HG02571 (cell line): ENCODE results near the gene MPZL1.

Source experiments
- ATAC-seq: cut with Tn5 transposase; IDR thresholded peaks from one replicate; pipeline ENCODE4 v1.9.1; 2021; ENCODE audit warnings: mild to moderate bottlenecking, moderate library complexity; ENCODE audit not compliant: unreplicated experiment

MPZL1 gene

DNA sequence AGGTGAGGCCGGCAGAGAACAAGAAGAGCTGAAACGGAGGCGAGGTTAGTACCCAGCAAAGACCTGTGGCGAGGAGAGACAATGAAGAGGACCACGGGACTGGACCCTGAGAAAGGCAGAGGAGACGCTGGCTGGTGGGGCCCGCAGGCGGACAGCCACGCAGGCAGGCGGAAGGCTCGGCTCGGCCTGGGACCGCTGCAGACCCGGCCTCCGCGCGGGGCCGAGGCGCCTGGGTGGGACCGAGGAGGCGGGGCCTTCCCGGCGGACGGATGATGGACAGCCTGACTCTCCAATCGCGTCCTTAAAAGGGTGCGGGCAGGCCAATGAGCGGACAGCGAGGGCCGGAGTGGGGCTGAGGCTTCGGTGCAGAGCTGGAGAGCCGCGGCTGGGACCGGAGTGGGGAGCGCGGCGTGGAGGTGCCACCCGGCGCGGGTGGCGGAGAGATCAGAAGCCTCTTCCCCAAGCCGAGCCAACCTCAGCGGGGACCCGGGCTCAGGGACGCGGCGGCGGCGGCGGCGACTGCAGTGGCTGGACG is at the start of gene MPZL1:
TSS of gene MPZL1 (plus strand) at position 366 of the 535 bp plus-strand sequence. CDS start 170 bp downstream, outside the sequence.
- peak; percentile 95 for ATAC-seq

DNA sequence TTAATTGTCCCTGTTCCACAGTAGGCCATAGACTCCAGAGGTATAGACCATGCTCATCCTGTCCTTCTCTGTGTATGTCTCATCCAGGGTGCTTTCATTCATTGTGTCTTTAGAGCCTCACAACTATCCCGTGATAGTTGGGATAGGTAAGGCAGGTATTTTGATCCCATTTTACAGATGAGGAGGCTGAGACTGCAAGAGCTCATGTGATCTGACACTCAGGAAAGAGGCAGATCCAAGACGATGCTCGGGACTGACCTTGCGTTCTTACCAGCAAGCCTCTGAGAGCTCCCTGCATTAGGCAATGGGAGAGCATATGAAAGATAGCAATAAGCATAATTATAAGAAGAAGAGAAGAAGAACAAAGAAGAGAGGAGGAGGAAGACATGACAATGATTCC is 49.0 kb upstream of the MPZL1 start:
- ATAC-seq = no peak

DNA sequence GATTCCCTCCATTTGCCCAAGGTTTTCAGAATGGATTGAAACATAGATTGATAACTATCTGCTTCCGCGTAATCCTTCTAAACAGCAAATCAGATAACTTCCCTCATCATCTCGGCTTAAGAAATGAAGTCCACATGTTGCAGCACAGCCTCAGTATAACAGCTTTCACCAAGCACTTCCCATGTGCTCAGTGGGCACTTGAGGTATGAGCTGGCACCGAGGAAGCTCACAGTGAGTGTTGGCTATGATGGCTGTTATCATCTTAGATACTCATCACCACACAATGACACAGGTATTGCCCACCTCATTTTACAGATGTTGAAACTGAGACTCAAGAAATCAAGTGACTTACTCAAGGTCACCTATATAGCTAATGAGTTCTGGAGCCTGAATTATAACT is 48.5 kb upstream of the MPZL1 start:
- no peak for ATAC-seq

DNA sequence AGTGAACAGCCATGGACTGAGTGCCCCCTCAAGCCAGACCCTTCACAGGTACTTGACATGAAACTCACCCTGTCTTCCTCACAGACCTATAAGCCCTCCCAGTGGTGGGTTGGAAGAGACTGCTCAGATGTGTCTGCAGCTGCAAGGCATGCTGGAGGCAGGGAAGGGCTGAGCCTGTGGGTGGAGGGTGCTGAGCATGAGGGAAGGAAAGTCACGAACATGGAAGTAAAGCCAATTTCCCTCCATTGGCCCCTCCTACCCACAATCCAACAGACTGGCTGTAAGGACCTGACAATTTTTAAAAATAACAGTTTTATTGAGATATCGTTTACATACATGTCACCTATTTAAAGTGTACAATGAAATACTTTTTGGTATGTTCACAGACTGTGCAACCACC is 47.6 kb upstream of the MPZL1 start:
- ATAC-seq = no peak

DNA sequence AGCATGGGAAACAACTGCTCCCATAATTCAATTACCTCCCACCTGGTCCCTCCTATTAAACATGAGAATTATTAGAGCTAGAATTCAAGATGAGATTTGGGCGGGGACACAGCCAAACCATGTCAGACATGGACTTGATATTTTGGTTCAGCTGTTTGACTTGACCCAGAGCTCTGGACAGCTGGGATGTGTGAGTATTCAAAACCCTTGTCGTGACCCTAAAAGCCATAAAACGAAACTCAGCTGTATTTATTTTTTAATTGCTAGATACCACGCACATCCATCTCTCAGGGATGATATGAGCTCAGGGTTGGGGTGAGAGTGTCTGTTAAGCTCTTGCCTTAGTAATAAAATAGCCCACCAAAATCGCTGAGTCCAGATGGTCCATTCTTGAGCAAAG is 46.3 kb upstream of the MPZL1 start:
- no peak for ATAC-seq

DNA sequence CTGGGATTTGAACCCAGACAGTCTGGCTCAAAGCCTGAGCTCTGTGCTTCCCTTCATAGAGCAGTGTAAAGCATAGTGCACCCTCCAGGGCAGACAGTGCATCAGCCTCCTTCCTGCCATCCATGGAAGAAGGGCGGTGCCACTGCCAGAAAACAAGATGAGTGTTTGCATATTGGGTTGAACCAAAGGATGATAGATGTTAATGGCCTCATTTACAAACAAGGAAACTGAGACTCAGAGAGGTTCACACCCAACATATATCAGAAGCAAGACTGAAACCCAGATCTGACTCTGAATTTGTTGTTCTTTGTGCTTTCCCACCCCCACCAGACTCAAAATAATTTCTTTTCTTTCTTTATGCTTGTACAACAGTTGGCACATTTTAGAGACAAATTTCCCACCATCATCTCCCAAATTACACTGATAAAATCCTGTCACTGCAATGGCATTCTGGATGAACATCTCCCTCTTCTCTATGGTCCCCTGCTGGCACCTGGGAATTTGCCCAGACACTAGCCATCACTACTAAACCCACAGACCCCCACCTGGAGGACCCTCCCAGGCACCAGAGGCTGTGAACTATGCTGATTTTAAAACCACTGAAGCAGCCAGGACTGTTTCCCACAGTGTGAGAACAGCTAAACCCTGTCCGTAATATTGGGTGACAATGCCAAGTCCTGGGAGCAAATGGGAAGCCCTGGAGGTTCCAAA is 45.4 kb upstream of the MPZL1 start:
- ATAC-seq = peak; percentile 39

DNA sequence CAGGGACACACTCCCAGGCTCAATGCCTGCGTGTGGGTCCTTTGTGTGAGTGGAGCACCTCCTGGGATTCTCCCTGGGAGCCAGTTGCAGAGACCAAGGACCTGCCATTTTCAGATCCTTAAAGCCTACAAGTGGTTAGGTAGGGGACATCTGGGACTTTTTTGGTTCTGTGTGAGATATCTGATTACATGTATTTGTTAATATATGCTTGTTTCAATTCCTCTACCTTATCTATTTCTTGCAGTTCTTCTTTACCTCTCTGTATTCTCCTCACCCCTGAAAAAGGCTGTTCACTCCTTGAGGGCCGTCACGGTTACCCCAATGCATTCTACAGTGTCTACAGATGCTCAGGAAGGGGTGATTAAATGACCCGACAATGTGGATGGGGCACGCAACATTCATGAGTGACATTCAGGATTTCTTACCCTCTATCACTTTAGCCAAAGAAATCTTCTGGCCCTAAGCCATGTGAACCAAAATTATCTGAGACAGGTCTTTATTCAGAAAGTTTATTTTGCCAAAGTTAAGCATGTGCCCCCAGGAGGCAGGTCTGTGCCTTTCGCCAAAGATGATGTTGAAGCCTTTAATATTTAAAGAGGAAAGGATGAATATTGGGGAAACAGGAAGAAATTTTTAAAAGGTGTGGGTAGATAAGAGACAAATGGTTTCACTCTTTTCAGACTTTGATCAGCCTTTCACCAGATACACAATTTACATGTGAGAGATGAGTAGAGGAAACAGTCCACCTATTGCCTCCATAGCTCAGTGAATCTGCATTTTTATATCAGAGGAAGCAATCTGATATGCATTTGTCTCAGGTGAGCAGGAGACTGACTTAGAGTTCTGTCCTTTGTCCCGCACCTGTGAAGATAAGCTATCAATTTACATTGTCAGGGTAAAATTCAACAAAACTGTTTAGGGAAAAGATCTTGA is 44.6 kb upstream of the MPZL1 start:
- ATAC-seq = no peak

DNA sequence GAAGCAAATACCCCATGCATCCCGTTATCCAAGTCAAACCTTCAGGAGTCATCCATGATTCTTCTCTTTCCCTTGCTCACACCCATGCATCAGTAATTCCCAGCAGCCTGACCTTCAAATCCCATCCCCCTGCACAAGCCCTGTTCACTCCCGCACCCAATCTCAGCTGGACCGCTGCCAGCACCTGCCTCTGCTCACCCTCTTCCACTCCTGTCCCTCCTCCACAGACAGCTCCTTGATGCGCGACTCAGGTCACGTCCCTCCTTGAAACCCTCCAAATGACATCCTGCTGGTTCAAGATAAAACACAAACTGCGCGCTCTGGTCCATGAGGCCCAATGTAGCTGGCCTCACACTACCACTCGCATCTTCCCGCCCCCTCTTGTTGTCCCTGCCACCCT is 43.4 kb upstream of the MPZL1 start:
- no peak for ATAC-seq

DNA sequence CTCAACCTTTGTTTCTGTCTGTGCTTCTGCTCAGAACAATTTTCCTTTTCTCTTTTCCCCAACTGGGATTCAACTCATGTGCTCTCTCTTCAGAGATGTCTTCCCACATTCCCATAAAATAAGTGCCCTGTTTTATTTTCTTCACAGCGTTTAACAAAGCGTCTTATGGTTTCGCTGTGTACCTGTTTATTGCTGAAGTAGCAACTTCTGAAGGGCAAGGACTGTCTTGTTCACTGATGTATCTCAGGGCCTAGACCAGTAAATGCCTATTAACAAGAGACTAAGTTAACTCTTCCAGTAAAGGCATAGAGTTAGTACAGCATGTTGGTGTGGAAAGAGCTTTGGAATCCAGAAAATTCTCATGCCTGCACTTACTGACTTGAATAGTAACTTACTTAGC is 42.9 kb upstream of the MPZL1 start:
- no peak for ATAC-seq

DNA sequence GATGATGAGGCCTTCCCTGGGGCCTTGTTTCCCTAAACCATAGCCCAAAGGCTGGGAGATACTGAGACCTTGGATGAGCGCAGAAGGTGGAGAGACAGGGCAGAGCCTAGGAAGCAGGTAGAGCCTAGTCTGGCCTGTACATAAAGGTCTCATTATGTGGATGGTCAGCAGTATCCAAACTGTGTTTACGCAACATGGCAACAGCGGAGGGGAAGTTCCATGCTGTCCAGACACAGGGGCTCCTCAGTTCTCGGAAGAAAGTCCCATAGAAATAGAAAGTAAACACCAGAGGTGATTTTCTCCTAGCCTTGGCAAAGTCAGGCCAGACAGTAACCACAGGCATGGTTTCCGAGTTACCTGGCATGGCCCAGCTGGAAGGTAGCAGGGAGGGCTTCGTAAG is 42.1 kb upstream of the MPZL1 start:
- no peak for ATAC-seq

DNA sequence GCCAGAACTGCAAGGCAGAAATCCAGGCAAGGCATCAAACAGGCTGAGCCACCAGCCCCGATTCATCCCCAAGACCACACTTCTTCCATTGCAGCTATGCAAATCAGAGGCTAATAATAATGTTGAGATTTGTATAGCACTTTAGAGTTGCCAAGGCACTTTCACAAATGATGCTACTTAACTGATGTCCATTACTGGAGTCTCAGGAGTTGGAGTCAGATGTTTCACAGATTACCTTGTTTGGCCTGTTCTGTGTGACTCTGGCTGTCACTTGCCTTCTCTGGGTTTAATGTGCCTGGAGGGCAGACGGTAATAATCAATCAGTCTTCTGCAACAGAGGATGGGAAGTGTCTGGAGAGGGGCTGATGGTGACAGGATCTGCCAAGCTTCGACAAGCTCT is 40.8 kb upstream of the MPZL1 start:
- ATAC-seq = no peak

DNA sequence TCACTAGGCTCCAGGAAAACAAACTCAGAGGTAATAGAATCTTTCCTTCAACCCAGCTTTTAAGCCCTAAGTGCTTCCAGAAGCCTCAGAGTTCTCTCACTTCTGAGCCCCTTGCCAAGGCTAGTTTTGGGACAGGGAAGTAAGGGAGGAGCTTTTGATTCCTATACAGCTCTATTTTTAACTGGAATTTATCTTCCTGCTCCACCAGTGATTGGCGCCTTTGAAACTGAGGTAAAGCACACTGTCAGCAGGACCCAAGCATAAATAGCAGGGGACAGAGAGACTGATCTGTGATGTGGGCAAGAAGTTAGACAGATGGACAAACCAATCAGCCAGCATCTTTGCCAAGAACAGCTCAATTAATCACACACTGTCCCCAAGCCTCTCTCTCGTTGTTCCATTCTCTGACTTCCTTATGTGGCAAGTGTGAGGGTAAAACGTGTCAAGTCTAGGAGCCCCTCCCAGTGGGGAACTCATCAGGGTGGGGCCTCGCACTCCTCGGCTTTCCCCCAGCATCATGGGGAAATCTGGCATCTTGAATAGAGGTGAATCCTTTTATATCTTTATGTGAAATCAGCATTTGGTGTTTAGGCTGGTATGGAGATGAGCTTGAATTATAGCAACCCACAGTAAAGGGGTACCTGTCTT is 40.2 kb upstream of the MPZL1 start:
- ATAC-seq = no peak

DNA sequence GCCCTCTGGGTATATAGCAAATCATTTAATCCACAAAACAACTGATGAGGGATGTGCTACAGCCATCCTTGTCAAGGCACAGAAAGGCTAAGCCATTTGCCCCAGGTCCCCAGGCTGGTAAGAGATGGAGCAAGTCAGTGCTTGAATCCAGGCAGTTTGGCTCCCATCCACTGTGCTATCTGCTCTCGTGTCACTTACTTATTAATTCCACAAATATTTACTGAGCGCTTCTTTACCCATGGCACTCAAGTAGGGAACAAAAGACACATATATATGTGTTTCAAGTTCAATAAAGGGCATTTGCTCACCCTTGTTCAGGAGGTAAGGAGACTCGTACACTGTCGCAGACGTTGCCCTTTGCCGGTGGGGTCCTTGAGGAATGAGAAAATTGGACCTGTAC is 38.6 kb upstream of the MPZL1 start:
- no peak for ATAC-seq

DNA sequence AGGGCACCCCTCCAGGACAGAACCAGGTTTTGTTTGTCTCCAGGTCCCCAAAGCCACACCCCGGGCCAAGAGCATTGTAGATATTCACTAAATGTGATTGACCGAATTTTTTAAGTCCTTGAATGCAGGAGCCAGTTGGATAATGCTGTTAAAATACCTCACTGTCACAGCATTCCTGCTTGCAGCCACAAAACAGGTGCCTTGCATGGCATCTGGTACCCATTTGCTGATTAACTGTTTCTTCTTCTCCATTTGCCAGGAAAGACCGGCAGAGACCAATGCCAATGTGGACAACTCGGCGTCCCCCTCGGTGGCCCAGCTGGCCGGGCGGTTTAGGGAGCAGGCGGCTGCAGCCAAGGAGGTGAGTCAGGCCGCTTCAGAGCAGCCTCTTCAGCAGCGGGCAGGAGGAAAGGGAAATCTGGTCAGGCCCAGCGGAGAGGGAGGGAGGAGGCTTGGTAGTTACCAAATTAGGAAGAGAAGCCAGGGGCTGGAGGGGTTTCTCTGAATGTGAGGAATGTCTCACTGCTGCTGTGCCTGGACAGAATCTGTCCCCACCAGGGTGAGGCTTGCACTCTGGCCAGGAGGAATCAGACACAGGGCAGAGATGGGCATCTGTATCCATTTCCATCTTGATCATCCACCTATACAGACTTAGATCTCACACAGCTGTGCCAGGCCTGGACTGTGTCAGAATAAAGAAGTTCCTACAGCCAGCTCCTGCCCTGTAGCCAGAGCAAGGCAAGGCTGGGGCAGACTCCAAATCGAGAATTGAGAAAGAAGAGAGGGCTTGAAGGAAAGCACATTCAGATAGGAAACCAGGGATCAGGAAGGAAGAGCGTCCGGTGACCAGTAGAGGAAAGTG is 37.9 kb upstream of the MPZL1 start:
- no peak for ATAC-seq

DNA sequence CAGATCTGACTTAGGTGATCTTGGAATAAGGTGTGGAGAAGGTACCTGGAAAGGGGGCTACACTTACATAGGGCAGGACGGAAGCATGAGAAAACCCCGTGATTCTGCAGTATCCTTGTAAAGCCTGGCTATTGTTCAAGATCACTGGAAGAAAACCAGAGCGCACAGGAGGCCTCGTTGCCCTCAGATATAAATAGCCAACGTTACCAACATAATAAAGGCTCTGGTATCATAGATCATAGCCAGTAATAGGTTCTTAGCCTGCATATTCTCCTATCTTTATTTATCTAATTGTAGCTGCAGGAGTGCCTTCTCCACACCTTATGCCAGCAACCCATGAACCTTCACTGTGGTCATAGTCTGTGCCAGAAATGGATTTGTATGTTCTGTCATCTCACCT is 35.9 kb upstream of the MPZL1 start:
- no peak for ATAC-seq

DNA sequence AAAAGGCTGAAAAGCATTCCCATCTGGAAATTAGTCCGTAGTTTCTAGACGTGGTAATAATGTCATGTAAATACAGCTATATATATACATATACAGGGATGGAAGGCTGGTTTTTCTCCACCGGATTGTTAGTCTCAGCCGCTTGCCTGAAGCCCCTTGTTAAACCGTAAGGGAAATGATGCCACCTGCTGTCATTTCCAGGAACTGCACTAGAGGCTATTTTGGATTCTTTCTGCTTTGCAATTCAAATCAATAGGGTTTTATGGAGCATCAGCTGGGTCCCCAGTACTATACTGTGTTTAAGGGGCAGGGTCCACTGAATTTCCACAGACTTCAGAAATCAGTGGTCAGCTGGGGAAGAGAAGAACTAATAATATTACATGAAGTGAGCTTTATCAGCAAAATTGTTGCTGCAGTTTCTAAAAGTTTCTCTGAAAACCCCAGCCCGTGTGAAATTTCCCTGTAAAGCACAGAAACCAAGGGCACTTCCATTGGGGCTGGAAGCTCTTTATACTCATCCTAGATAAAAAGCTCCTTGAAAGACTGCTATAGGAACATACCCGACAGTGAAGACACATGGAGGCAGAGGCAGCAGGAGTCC is 33.8 kb upstream of the MPZL1 start:
- no peak for ATAC-seq

DNA sequence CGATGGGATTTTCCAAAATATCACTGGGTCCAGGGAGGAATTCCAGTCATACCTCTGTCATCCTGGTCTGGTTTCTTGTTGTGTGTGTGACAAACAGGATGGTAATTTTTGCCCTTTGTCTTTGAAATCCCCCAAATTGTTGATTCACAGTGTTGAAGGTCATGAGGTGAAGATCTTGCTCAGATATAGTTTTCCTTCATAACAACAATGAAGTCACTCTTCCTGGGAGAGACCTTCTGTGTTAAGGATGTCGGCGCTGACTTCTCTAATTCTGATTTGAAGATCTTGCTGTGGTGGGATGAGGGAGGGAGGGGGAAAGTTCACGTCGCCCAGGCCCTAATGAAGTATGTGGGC is 32.2 kb upstream of the MPZL1 start:
- ATAC-seq = no peak

DNA sequence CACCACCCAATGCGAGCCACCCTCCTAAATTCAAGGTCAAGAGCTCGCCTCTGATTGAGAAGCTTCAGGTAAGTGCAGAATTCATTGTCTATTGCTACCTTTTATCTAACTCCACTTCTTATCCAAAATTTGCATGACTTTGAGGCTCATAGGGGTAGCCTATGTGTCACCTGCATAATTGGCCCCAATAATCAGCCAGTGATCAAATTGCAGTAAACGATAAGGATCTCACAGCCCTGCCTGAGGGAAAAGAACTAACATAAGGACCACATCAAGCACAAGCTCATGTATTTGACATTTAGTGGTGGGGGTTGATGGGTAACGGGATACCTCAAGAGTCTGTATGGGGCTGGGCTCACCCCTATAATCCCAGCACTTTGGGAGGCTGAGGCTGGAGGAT is 31.7 kb upstream of the MPZL1 start:
- ATAC-seq = no peak

DNA sequence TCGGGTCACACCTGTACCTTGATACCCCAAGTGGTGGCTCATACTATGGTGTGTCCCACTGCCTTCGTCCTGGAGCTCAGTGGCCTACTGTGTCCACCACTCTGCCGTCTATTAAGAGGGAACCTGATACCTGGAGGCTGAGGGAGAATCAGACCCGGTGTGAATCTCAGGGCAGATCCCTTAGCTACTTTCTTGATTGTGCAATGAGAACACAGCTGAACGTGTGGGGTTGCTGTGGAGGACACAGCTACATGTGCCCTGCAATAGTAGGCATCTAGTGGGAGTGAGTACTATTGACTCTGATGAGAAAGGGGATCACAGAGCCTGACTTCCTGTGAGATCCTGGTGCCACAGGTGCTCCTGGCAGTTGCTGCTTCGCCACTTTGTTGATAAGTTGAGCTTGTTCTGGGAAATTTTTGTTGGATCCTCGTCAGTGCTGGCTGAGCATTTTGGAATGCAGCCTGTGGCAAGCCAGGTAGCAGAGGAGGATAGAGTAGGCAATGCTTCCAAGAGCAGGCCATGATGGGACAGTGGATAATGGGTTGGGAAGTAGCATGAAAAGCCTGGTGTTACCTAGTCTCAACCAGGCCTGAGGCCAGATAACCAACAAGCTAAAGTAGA is 28.2 kb upstream of the MPZL1 start:
- no peak for ATAC-seq

DNA sequence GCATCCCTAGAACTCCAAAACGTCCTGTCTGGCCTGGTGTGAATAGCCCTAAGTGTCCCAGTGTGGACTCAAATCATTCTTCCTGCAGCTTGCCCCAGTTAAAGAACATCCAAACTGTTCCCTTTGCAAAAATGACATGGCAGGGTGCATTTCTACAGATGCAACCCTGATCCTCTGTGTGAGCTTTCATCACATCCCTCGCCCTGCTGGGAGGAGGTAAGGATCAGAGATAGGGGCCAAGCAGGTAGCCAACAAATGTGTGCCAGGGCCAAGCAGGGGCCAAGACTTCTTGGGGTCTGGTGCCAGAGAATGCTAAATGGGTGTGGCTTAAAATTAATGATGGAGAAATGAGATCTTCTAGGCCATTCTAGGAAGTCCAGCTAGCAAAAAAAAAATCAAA is 27.1 kb upstream of the MPZL1 start:
- ATAC-seq = no peak
